Activated T-helper 17 cell treated with anti-CD3 and anti-CD28 coated beads, Interleukin-2, amount 50 U/mL, for 72 hours (primary cell): Measurements from ENCODE around the gene USP10. TPM values are rescaled to one million over a fixed set of nuclear protein-coding genes. Genes with fewer than 3 reads are reported as not detected.
A peak's percentile ranks its signal among the peaks of the same experiment; 100 is the strongest.

Experiments
- ATAC-seq: fragments of 150-1000 bp; cut with Tn5 transposase; replicated peaks from 2 replicates; pipeline ENCODE4 v1.10.0; 2021; ENCODE audit warnings: mild to moderate bottlenecking, moderate library complexity
- H3K27ac Mint-ChIP-seq: one replicate; pipeline ENCODE4 v1.8.0; 2022; ENCODE audit warnings: mixed read lengths
- H3K27me3 Mint-ChIP-seq: one replicate; pipeline ENCODE4 v1.8.0; 2022; ENCODE audit warnings: mixed read lengths
- H3K36me3 Mint-ChIP-seq: one replicate; pipeline ENCODE4 v1.8.0; 2022; ENCODE audit warnings: low read depth, mild to moderate bottlenecking, mixed read lengths
- H3K4me1 Mint-ChIP-seq: one replicate; pipeline ENCODE4 v1.8.0; 2022; ENCODE audit warnings: mixed read lengths
- H3K4me3 Mint-ChIP-seq: one replicate; pipeline ENCODE4 v1.8.0; 2022; ENCODE audit warnings: mild to moderate bottlenecking, mixed read lengths
- H3K9me3 Mint-ChIP-seq: one replicate; pipeline ENCODE4 v1.8.0; 2022; ENCODE audit warnings: mixed read lengths
- total RNA-seq, 2 donors: library from RNA; stranded (reverse); gene quantifications; one replicate each; pipeline ENCODE4 v1.2.3, GENCODE V29; 2022

The USP10 gene
- total RNA-seq, 2 donors from 2014 or later = 93.4 to 127 TPM

- H3K27ac Mint-ChIP-seq = no peak overlapping the region
- ATAC-seq = no peak
- H3K4me3 Mint-ChIP-seq = no peak overlapping the region
- no peaks in the 10 kb centered on the region for H3K36me3 Mint-ChIP-seq
- no peaks in the 10 kb centered on the region for H3K9me3 Mint-ChIP-seq
- H3K4me1 Mint-ChIP-seq = peaks cover 4% of the 10 kb centered on the region
- H3K27me3 Mint-ChIP-seq = no peaks in the 10 kb centered on the region
These were observed 86.9 kb downstream of the USP10 start for GRCh38 chr16:84786605-84787262.

- H3K4me3 Mint-ChIP-seq = no peak overlapping the region
- no peaks in the 10 kb centered on the region for H3K27me3 Mint-ChIP-seq
- ATAC-seq = no peak
- H3K9me3 Mint-ChIP-seq = no peaks in the 10 kb centered on the region
- no peak overlapping the region for H3K27ac Mint-ChIP-seq
- H3K36me3 Mint-ChIP-seq = no peaks in the 10 kb centered on the region
- no peaks in the 10 kb centered on the region for H3K4me1 Mint-ChIP-seq
These were observed 87.4 kb downstream of the USP10 start for GRCh38 chr16:84787263-84787622.

- H3K27ac Mint-ChIP-seq = no peak overlapping the region
These were observed 89.2 kb downstream of the USP10 start for GRCh38 chr16:84788920-84789391.

GRCh38 chr16:84789431-84789830 lies 89.6 kb downstream of the USP10 start:
- no peak for ATAC-seq
- Mint-ChIP-seq H3K4me1 (no peaks in the 10 kb centered on the region), H3K9me3 (no peaks in the 10 kb centered on the region), H3K27ac (no peak overlapping the region), H3K27me3 (no peaks in the 10 kb centered on the region), H3K36me3 (no peaks in the 10 kb centered on the region), H3K4me3 (no peak overlapping the region)

More at GRCh38 chr16:84788920-84789391, 89.2 kb downstream of the USP10 start:
- Mint-ChIP-seq H3K27me3 (no peaks in the 10 kb centered on the region), H3K4me1 (no peaks in the 10 kb centered on the region), H3K9me3 (no peaks in the 10 kb centered on the region), H3K4me3 (no peak overlapping the region), H3K36me3 (no peaks in the 10 kb centered on the region)
- no peak for ATAC-seq

- no peaks in the 10 kb centered on the region for H3K27me3 Mint-ChIP-seq
- ATAC-seq = no peak
- no peaks in the 10 kb centered on the region for H3K9me3 Mint-ChIP-seq
- H3K4me3 Mint-ChIP-seq = no peak overlapping the region
- H3K4me1 Mint-ChIP-seq = no peaks in the 10 kb centered on the region
- H3K36me3 Mint-ChIP-seq = no peaks in the 10 kb centered on the region
- no peak overlapping the region for H3K27ac Mint-ChIP-seq
These were observed 90.5 kb downstream of the USP10 start for GRCh38 chr16:84790301-84790700.

GRCh38 chr16:84791088-84791487 lies 91.3 kb downstream of the USP10 start:
- no peaks in the 10 kb centered on the region for H3K36me3 Mint-ChIP-seq
- no peak for ATAC-seq
- no peak overlapping the region for H3K27ac Mint-ChIP-seq
- no peaks in the 10 kb centered on the region for H3K4me1 Mint-ChIP-seq
- no peaks in the 10 kb centered on the region for H3K9me3 Mint-ChIP-seq
- no peak overlapping the region for H3K4me3 Mint-ChIP-seq
- no peaks in the 10 kb centered on the region for H3K27me3 Mint-ChIP-seq

GRCh38 chr16:84791501-84791900 lies 91.7 kb downstream of the USP10 start:
- H3K36me3 Mint-ChIP-seq = no peaks in the 10 kb centered on the region
- H3K9me3 Mint-ChIP-seq = no peaks in the 10 kb centered on the region
- H3K4me3 Mint-ChIP-seq = no peak overlapping the region
- H3K27me3 Mint-ChIP-seq = no peaks in the 10 kb centered on the region
- H3K27ac Mint-ChIP-seq = no peak overlapping the region
- no peak for ATAC-seq
- H3K4me1 Mint-ChIP-seq = no peaks in the 10 kb centered on the region

- H3K4me3 Mint-ChIP-seq = no peak overlapping the region
- no peaks in the 10 kb centered on the region for H3K4me1 Mint-ChIP-seq
- H3K27me3 Mint-ChIP-seq = no peaks in the 10 kb centered on the region
- no peak for ATAC-seq
- no peaks in the 10 kb centered on the region for H3K36me3 Mint-ChIP-seq
- no peak overlapping the region for H3K27ac Mint-ChIP-seq
- H3K9me3 Mint-ChIP-seq = no peaks in the 10 kb centered on the region
These were observed 94.4 kb downstream of the USP10 start for GRCh38 chr16:84794186-84794585.

GRCh38 chr16:84794626-84795025 lies 94.8 kb downstream of the USP10 start:
- no peaks in the 10 kb centered on the region for H3K27me3 Mint-ChIP-seq
- no peak overlapping the region for H3K4me3 Mint-ChIP-seq
- no peak overlapping the region for H3K27ac Mint-ChIP-seq
- ATAC-seq = no peak
- no peaks in the 10 kb centered on the region for H3K36me3 Mint-ChIP-seq
- H3K9me3 Mint-ChIP-seq = no peaks in the 10 kb centered on the region
- H3K4me1 Mint-ChIP-seq = no peaks in the 10 kb centered on the region

- no peaks in the 10 kb centered on the region for H3K9me3 Mint-ChIP-seq
These were observed 95.7 kb downstream of the USP10 start for GRCh38 chr16:84795329-84796053.

GRCh38 chr16:84800158-84800978 lies 100.6 kb downstream of the USP10 start:
- no peak for ATAC-seq
- Mint-ChIP-seq H3K9me3 (no peaks in the 10 kb centered on the region), H3K36me3 (no peaks in the 10 kb centered on the region), H3K4me3 (no peak overlapping the region), H3K4me1 (no peaks in the 10 kb centered on the region), H3K27ac (no peak overlapping the region), H3K27me3 (no peaks in the 10 kb centered on the region)

More at GRCh38 chr16:84795329-84796053, 95.7 kb downstream of the USP10 start:
- H3K27me3 Mint-ChIP-seq = no peaks in the 10 kb centered on the region
- H3K27ac Mint-ChIP-seq = no peak overlapping the region
- no peaks in the 10 kb centered on the region for H3K36me3 Mint-ChIP-seq
- H3K4me3 Mint-ChIP-seq = no peak overlapping the region
- no peaks in the 10 kb centered on the region for H3K4me1 Mint-ChIP-seq
- no peak for ATAC-seq

- Mint-ChIP-seq H3K4me3 (no peak overlapping the region), H3K36me3 (no peaks in the 10 kb centered on the region), H3K9me3 (no peaks in the 10 kb centered on the region), H3K27ac (no peak overlapping the region), H3K4me1 (no peaks in the 10 kb centered on the region), H3K27me3 (no peaks in the 10 kb centered on the region)
- no peak for ATAC-seq
These were observed 103.3 kb downstream of the USP10 start for GRCh38 chr16:84803146-84803545.

GRCh38 chr16:84804326-84804725 lies 104.5 kb downstream of the USP10 start:
- H3K4me1 Mint-ChIP-seq = no peaks in the 10 kb centered on the region
- H3K9me3 Mint-ChIP-seq = no peaks in the 10 kb centered on the region
- no peaks in the 10 kb centered on the region for H3K27me3 Mint-ChIP-seq

GRCh38 chr16:84806256-84806889 lies 106.6 kb downstream of the USP10 start:
- no peaks in the 10 kb centered on the region for H3K27me3 Mint-ChIP-seq
- no peaks in the 10 kb centered on the region for H3K9me3 Mint-ChIP-seq
- H3K4me3 Mint-ChIP-seq = no peak overlapping the region
- peak; percentile 78 for ATAC-seq
- H3K27ac Mint-ChIP-seq = no peak overlapping the region
- no peaks in the 10 kb centered on the region for H3K36me3 Mint-ChIP-seq
- H3K4me1 Mint-ChIP-seq = peaks cover 4% of the 10 kb centered on the region

More at GRCh38 chr16:84804326-84804725, 104.5 kb downstream of the USP10 start:
- Mint-ChIP-seq H3K4me3 (no peak overlapping the region), H3K27ac (no peak overlapping the region), H3K36me3 (no peaks in the 10 kb centered on the region)
- no peak for ATAC-seq
